Karpas-422 (cell line): Measurements from ENCODE around the gene INAVA. TPM values are rescaled to one million over a fixed set of nuclear protein-coding genes. Genes with fewer than 3 reads are reported as not detected.

Source experiments
- DNase-seq: peaks from one replicate; pipeline ENCODE4 v3.0.0-alpha.2; 2015
- H2AFZ ChIP-seq: fragments of 200-600 bp; sonication (generic); 2 replicates; pipeline ENCODE4 v1.6.1; 2014; ENCODE audit warnings: antibody characterized with exemption, low read length, mixed read lengths
- H3K27ac ChIP-seq: fragments of 200-600 bp; sonication (generic); 2 replicates; pipeline ENCODE4 v1.5.1; 2014; ENCODE audit warnings: mild to moderate bottlenecking, low read length, moderate library complexity
- H3K27me3 ChIP-seq: fragments of 200-600 bp; sonication (generic); 2 replicates; pipeline ENCODE4 v1.6.1; 2014; ENCODE audit warnings: low read length, mixed read lengths
- H3K36me3 ChIP-seq: fragments of 200-600 bp; sonication (generic); 2 replicates; pipeline ENCODE4 v1.6.1; 2014; ENCODE audit warnings: low read length, mixed read lengths; ENCODE audit not compliant: insufficient read depth
- H3K4me1 ChIP-seq: fragments of 200-600 bp; sonication (generic); 2 replicates; pipeline ENCODE4 v1.6.1; 2014; ENCODE audit warnings: mild to moderate bottlenecking, low read length, mixed read lengths
- H3K4me2 ChIP-seq: fragments of 200-600 bp; sonication (generic); 2 replicates; pipeline ENCODE4 v1.6.1; 2014; ENCODE audit warnings: low read length, low read depth, mild to moderate bottlenecking; ENCODE audit not compliant: poor library complexity, severe bottlenecking
- H3K4me3 ChIP-seq: fragments of 200-600 bp; sonication (generic); 2 replicates; pipeline ENCODE4 v1.5.1; 2014; ENCODE audit warnings: mild to moderate bottlenecking, antibody characterized with exemption, low read length, mixed read lengths
- H3K79me2 ChIP-seq: fragments of 200-600 bp; sonication (generic); 2 replicates; pipeline ENCODE4 v1.6.1; 2014; ENCODE audit warnings: mild to moderate bottlenecking, low read length, mixed read lengths
- H3K9ac ChIP-seq: fragments of 200-600 bp; sonication (generic); 2 replicates; pipeline ENCODE4 v1.6.0; 2014; ENCODE audit warnings: low read length
- H3K9me2 ChIP-seq: fragments of 200-600 bp; sonication (generic), shearing (Covaris generic); replicated peaks from 2 replicates; pipeline ENCODE4 v1.6.0; 2014; ENCODE audit warnings: mild to moderate bottlenecking, low read length, moderate library complexity; ENCODE audit not compliant: insufficient read depth
- H3K9me3 ChIP-seq: fragments of 300-700, 200-600 bp; sonication (generic); 2 replicates; pipeline ENCODE4 v1.6.1; 2014; ENCODE audit warnings: low read length, mixed read lengths
- H4K20me1 ChIP-seq: fragments of 200-600 bp; sonication (generic); 2 replicates; pipeline ENCODE4 v1.6.1; 2014; ENCODE audit warnings: mild to moderate bottlenecking, antibody characterized with exemption, low read length, low read depth; ENCODE audit not compliant: insufficient read depth
- total RNA-seq: library from RNA; depleted of rRNA; stranded (reverse); fragments of >200 nt; shearing (Covaris generic); gene quantifications from 2 replicates; pipeline ENCODE4 v1.2.3, GENCODE V29; 2014; ENCODE audit warnings: low replicate concordance

INAVA gene
- total RNA-seq, 1 experiment from 2014 or later = not detected

GRCh38 chr1:200861937-200862647, 32.6 kb upstream of the INAVA start:
- H4K20me1 ChIP-seq = no peaks in the 10 kb centered on the region; the same call in 1 of the 2 replicates

GRCh38 chr1:200862713-200863415, 31.8 kb upstream of the INAVA start:
- H3K9ac ChIP-seq = no peak overlapping the region
- no peaks in the 10 kb centered on the region for H3K9me3 ChIP-seq
- H3K27ac ChIP-seq = no peak overlapping the region
- H2AFZ ChIP-seq = no peak overlapping the region
- no peaks in the 10 kb centered on the region for H3K79me2 ChIP-seq
- H3K9me2 ChIP-seq = no peaks in the 10 kb centered on the region
- peaks cover 52% of the 10 kb centered on the region for H3K36me3 ChIP-seq
- no peak for DNase-seq
- no peak overlapping the region for H3K4me2 ChIP-seq
- H3K27me3 ChIP-seq = no peaks in the 10 kb centered on the region
- no peaks in the 10 kb centered on the region; the same call in 1 of the 2 replicates for H4K20me1 ChIP-seq
- no peaks in the 10 kb centered on the region for H3K4me1 ChIP-seq
- H3K4me3 ChIP-seq = no peak overlapping the region

More at GRCh38 chr1:200861937-200862647, 32.6 kb upstream of the INAVA start:
- no peak for DNase-seq
- no peak overlapping the region for H3K9ac ChIP-seq
- no peak overlapping the region for H3K27ac ChIP-seq
- H3K4me1 ChIP-seq = no peaks in the 10 kb centered on the region
- no peak overlapping the region for H3K4me2 ChIP-seq
- peaks cover 59% of the 10 kb centered on the region for H3K36me3 ChIP-seq
- no peak overlapping the region for H3K4me3 ChIP-seq
- H3K9me3 ChIP-seq = no peaks in the 10 kb centered on the region
- H3K79me2 ChIP-seq = no peaks in the 10 kb centered on the region
- H2AFZ ChIP-seq = no peak overlapping the region
- H3K9me2 ChIP-seq = no peaks in the 10 kb centered on the region
- no peaks in the 10 kb centered on the region for H3K27me3 ChIP-seq

- H3K27ac ChIP-seq = no peak overlapping the region
Observed at GRCh38 chr1:200866116-200866515, 28.6 kb upstream of the INAVA start.

GRCh38 chr1:200866521-200866920, 28.2 kb upstream of the INAVA start:
- Histone ChIP-seq H4K20me1 (no peaks in the 10 kb centered on the region; the same call in 1 of the 2 replicates), H3K79me2 (no peaks in the 10 kb centered on the region), H3K9ac (no peak overlapping the region), H3K4me3 (no peak overlapping the region), H2AFZ (no peak overlapping the region), H3K9me3 (no peaks in the 10 kb centered on the region), H3K27me3 (no peaks in the 10 kb centered on the region), H3K9me2 (no peaks in the 10 kb centered on the region), H3K27ac (no peak overlapping the region), H3K4me2 (no peak overlapping the region), H3K4me1 (peaks cover 10% of the 10 kb centered on the region), H3K36me3 (peaks cover 23% of the 10 kb centered on the region)
- DNase-seq = no peak

More at GRCh38 chr1:200866116-200866515, 28.6 kb upstream of the INAVA start:
- Histone ChIP-seq H3K9me3 (no peaks in the 10 kb centered on the region), H3K9ac (no peak overlapping the region), H4K20me1 (no peaks in the 10 kb centered on the region; the same call in 1 of the 2 replicates), H3K36me3 (peaks cover 23% of the 10 kb centered on the region), H3K27me3 (no peaks in the 10 kb centered on the region), H3K79me2 (no peaks in the 10 kb centered on the region), H3K4me3 (no peak overlapping the region), H2AFZ (no peak overlapping the region), H3K4me2 (no peak overlapping the region), H3K9me2 (no peaks in the 10 kb centered on the region), H3K4me1 (peaks cover 10% of the 10 kb centered on the region)
- no peak for DNase-seq

GRCh38 chr1:200867018-200867811, 27.5 kb upstream of the INAVA start:
- no peak overlapping the region for H3K4me3 ChIP-seq
- H3K4me1 ChIP-seq = peaks cover 10% of the 10 kb centered on the region
- H3K4me2 ChIP-seq = no peak overlapping the region
- H3K27ac ChIP-seq = no peak overlapping the region
- H3K9me2 ChIP-seq = no peaks in the 10 kb centered on the region
- H3K36me3 ChIP-seq = peaks cover 21% of the 10 kb centered on the region
- no peaks in the 10 kb centered on the region for H3K9me3 ChIP-seq
- H2AFZ ChIP-seq = no peak overlapping the region
- DNase-seq = no peak
- H3K27me3 ChIP-seq = no peaks in the 10 kb centered on the region
- no peaks in the 10 kb centered on the region for H3K79me2 ChIP-seq
- no peak overlapping the region for H3K9ac ChIP-seq
- H4K20me1 ChIP-seq = no peaks in the 10 kb centered on the region; the same call in 1 of the 2 replicates

- H3K36me3 ChIP-seq = 0 out of 2 replicates have a peak, but pooled peaks cover 6% of the 10 kb centered on the region
- no peak overlapping the region for H3K4me3 ChIP-seq
- no peaks in the 10 kb centered on the region for H3K9me2 ChIP-seq
- no peak overlapping the region for H2AFZ ChIP-seq
- peaks cover 10% of the 10 kb centered on the region for H3K4me1 ChIP-seq
- no peak overlapping the region for H3K27ac ChIP-seq
- H4K20me1 ChIP-seq = no peaks in the 10 kb centered on the region; the same call in 1 of the 2 replicates
- no peak for DNase-seq
- no peaks in the 10 kb centered on the region for H3K79me2 ChIP-seq
- H3K9me3 ChIP-seq = no peaks in the 10 kb centered on the region
- no peak overlapping the region for H3K9ac ChIP-seq
- no peak overlapping the region for H3K4me2 ChIP-seq
- no peaks in the 10 kb centered on the region for H3K27me3 ChIP-seq
Observed at GRCh38 chr1:200869376-200869752, 25.3 kb upstream of the INAVA start.

GRCh38 chr1:200869753-200870391, 24.8 kb upstream of the INAVA start:
- no peak overlapping the region for H3K4me2 ChIP-seq
- H2AFZ ChIP-seq = no peak overlapping the region
- H3K9me2 ChIP-seq = no peaks in the 10 kb centered on the region
- no peak overlapping the region for H3K9ac ChIP-seq
- 0 out of 2 replicates have a peak, but pooled peaks cover 6% of the 10 kb centered on the region for H3K36me3 ChIP-seq
- no peaks in the 10 kb centered on the region; the same call in 1 of the 2 replicates for H4K20me1 ChIP-seq
- no peaks in the 10 kb centered on the region for H3K79me2 ChIP-seq
- H3K9me3 ChIP-seq = no peaks in the 10 kb centered on the region
- H3K4me1 ChIP-seq = peaks cover 10% of the 10 kb centered on the region
- no peaks in the 10 kb centered on the region for H3K27me3 ChIP-seq
- no peak overlapping the region for H3K4me3 ChIP-seq
- no peak overlapping the region for H3K27ac ChIP-seq
- no peak for DNase-seq
